Adipocyte (in vitro differentiated cells): Measurements from ENCODE around the gene PDE4B.
"Not testable (repeated sequence)": the region's sequence is repeated elsewhere in the genome, so short reads cannot be mapped to it uniquely, and the experiment has no call there.

Experiments used
- DNase-seq: peaks from one replicate; pipeline ENCODE4 v3.0.0-alpha.2; 2015; ENCODE audit warnings: low read depth
- H3K27me3 ChIP-seq: replicated peaks from 2 replicates; pipeline ENCODE4 v1.7.0; 2013; ENCODE audit warnings: mild to moderate bottlenecking, low read length, moderate library complexity; ENCODE audit not compliant: control insufficient read depth, insufficient read depth
- H3K36me3 ChIP-seq: 2 replicates; pipeline ENCODE4 v1.7.0; 2013; ENCODE audit warnings: low read length, mild to moderate bottlenecking, moderate library complexity; ENCODE audit not compliant: control insufficient read depth, insufficient read depth, severe bottlenecking
- H3K4me1 ChIP-seq: 2 replicates; pipeline ENCODE4 v1.7.0; 2013; ENCODE audit warnings: mild to moderate bottlenecking, low read length, moderate library complexity; ENCODE audit not compliant: control insufficient read depth, insufficient read depth
- H3K4me3 ChIP-seq: 2 replicates; pipeline ENCODE4 v1.7.0; 2013; ENCODE audit warnings: mild to moderate bottlenecking, low read length, moderate library complexity
- H3K9ac ChIP-seq: 2 replicates; pipeline ENCODE4 v1.7.0; 2013; ENCODE audit warnings: mild to moderate bottlenecking, low read length, moderate library complexity
- H3K9me3 ChIP-seq: 2 replicates; pipeline ENCODE4 v1.7.0; 2013; ENCODE audit warnings: mild to moderate bottlenecking, low read length, moderate library complexity; ENCODE audit not compliant: control insufficient read depth

Gene PDE4B

GRCh38 chr1:66420906-66421305 is 628.2 kb downstream of the PDE4B start:
- H3K9me3 ChIP-seq: peaks cover 15% of the 10 kb centered on the region
- H3K4me1 ChIP-seq, H3K36me3 ChIP-seq, DNase-seq, H3K9ac ChIP-seq, H3K4me3 ChIP-seq, H3K27me3 ChIP-seq: not testable (repeated sequence)

- H3K27me3 ChIP-seq: no peaks in the 10 kb centered on the region
- no peaks in the 10 kb centered on the region for H3K4me1 ChIP-seq
- H3K9me3 ChIP-seq: peaks cover 10% of the 10 kb centered on the region
- no peak overlapping the region for H3K4me3 ChIP-seq
- H3K9ac ChIP-seq: no peak overlapping the region
- H3K36me3 ChIP-seq: no peaks in the 10 kb centered on the region
- DNase-seq: no peak
Observed at GRCh38 chr1:66422804-66423203, 630.1 kb downstream of the PDE4B start.
